Measurements from ENCODE around the gene DPF3.

The DPF3 gene

DNA sequence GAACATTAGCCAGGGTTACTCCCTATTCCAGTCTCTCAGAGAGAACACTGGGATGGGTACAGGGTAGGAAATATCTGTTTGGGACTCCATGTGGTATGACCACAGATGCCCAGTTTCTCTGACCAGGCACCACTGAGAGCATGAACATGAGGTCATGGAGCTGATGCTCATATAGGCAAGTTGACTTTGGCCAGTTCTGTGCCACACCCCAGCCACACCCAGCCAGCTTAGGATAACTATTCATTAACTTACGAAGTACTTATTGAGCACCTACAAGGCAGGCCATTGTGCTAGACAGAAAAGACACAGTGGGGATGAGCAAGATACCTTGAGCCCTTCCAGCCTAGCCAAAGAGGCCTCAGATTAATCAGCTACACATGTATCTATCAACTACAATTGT lies 262.5 kb downstream of the DPF3 start:
- H3K4me2 ChIP-seq (ENCODE audit: low read depth, low read length, poor library complexity, severe bottlenecking) = no peak overlapping the region
- no peak overlapping the region for H3K9ac ChIP-seq (ENCODE audit: low read length)
- no peaks in the 10 kb centered on the region for H4K20me1 ChIP-seq (ENCODE audit: low read depth, low read length)
- no peak overlapping the region for H3K27ac ChIP-seq (ENCODE audit: low read depth, low read length)
- H3K4me3 ChIP-seq (ENCODE audit: insufficient read depth, low read length, poor library complexity, severe bottlenecking) = no peak overlapping the region
- H2AFZ ChIP-seq (ENCODE audit: low read depth, low read length, severe bottlenecking) = no peak overlapping the region
- no peaks in the 10 kb centered on the region for H3K27me3 ChIP-seq (ENCODE audit: low read length)
- peaks cover 6% of the 10 kb centered on the region for H3K36me3 ChIP-seq (ENCODE audit: low read length)
- H3K9me2 ChIP-seq (replicated peaks; ENCODE audit: insufficient read depth, low read length) = no peaks in the 10 kb centered on the region
- no peaks in the 10 kb centered on the region for H3F3A ChIP-seq (ENCODE audit: insufficient read depth)
- peaks cover 6% of the 10 kb centered on the region; the same call in 1 of the 2 replicates for H3K9me3 ChIP-seq (ENCODE audit: insufficient read depth, low read length)
- no peak for TF ChIP-seq EZH2phosphoT487 (conservative IDR thresholded peaks at IDR 0.05; ENCODE audit: low read length)
- TF ChIP-seq, protein P1, sequence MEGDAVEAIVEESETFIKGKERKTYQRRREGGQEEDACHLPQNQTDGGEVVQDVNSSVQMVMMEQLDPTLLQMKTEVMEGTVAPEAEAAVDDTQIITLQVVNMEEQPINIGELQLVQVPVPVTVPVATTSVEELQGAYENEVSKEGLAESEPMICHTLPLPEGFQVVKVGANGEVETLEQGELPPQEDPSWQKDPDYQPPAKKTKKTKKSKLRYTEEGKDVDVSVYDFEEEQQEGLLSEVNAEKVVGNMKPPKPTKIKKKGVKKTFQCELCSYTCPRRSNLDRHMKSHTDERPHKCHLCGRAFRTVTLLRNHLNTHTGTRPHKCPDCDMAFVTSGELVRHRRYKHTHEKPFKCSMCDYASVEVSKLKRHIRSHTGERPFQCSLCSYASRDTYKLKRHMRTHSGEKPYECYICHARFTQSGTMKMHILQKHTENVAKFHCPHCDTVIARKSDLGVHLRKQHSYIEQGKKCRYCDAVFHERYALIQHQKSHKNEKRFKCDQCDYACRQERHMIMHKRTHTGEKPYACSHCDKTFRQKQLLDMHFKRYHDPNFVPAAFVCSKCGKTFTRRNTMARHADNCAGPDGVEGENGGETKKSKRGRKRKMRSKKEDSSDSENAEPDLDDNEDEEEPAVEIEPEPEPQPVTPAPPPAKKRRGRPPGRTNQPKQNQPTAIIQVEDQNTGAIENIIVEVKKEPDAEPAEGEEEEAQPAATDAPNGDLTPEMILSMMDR (IDR thresholded peaks at IDR 0.05; ENCODE audit: insufficient read depth, low read length, poor library complexity, severe bottlenecking) = no peak
- no peaks in the 10 kb centered on the region for H3K79me2 ChIP-seq (ENCODE audit: insufficient read depth, low read length)

- TF ChIP-seq EZH2phosphoT487 (conservative IDR thresholded peaks at IDR 0.05; ENCODE audit: low read length) = no peak
- TF ChIP-seq, protein P1 (IDR thresholded peaks at IDR 0.05; ENCODE audit: insufficient read depth, low read length, poor library complexity, severe bottlenecking) = no peak
- H3K4me2 ChIP-seq (ENCODE audit: low read depth, low read length, poor library complexity, severe bottlenecking) = no peak overlapping the region
- H3F3A ChIP-seq (ENCODE audit: insufficient read depth) = no peaks in the 10 kb centered on the region
- no peak overlapping the region for H3K9ac ChIP-seq (ENCODE audit: low read length)
- H4K20me1 ChIP-seq (ENCODE audit: low read depth, low read length) = no peaks in the 10 kb centered on the region
- H3K79me2 ChIP-seq (ENCODE audit: insufficient read depth, low read length) = no peaks in the 10 kb centered on the region
- no peak overlapping the region for H3K27ac ChIP-seq (ENCODE audit: low read depth, low read length)
- peaks cover 6% of the 10 kb centered on the region for H3K36me3 ChIP-seq (ENCODE audit: low read length)
- H3K9me2 ChIP-seq (replicated peaks; ENCODE audit: insufficient read depth, low read length) = no peaks in the 10 kb centered on the region
- H2AFZ ChIP-seq (ENCODE audit: low read depth, low read length, severe bottlenecking) = no peak overlapping the region
- no peaks in the 10 kb centered on the region for H3K27me3 ChIP-seq (ENCODE audit: low read length)
- H3K9me3 ChIP-seq (ENCODE audit: insufficient read depth, low read length) = peaks cover 6% of the 10 kb centered on the region; the same call in 1 of the 2 replicates
- H3K4me3 ChIP-seq (ENCODE audit: insufficient read depth, low read length, poor library complexity, severe bottlenecking) = no peak overlapping the region
These were observed 263.5 kb downstream of the DPF3 start for GRCh38 chr14:72630374-72630773.

GRCh38 chr14:72629534-72629933 lies 264.4 kb downstream of the DPF3 start:
- Histone ChIP-seq H4K20me1 (ENCODE audit: low read depth, low read length) (no peaks in the 10 kb centered on the region), H3K79me2 (ENCODE audit: insufficient read depth, low read length) (no peaks in the 10 kb centered on the region), H3K27ac (ENCODE audit: low read depth, low read length) (no peak overlapping the region), H3K9me3 (ENCODE audit: insufficient read depth, low read length) (peaks cover 6% of the 10 kb centered on the region; the same call in 1 of the 2 replicates), H3K9ac (ENCODE audit: low read length) (no peak overlapping the region), H3K36me3 (ENCODE audit: low read length) (peaks cover 6% of the 10 kb centered on the region), H3K27me3 (ENCODE audit: low read length) (no peaks in the 10 kb centered on the region), H3F3A (ENCODE audit: insufficient read depth) (no peaks in the 10 kb centered on the region), H2AFZ (ENCODE audit: low read depth, low read length, severe bottlenecking) (no peak overlapping the region), H3K4me2 (ENCODE audit: low read depth, low read length, poor library complexity, severe bottlenecking) (no peak overlapping the region), H3K4me3 (ENCODE audit: insufficient read depth, low read length, poor library complexity, severe bottlenecking) (no peak overlapping the region), H3K9me2 (replicated peaks; ENCODE audit: insufficient read depth, low read length) (no peaks in the 10 kb centered on the region)
- TF ChIP-seq EZH2phosphoT487 (conservative IDR thresholded peaks at IDR 0.05; ENCODE audit: low read length) = no peak

DNA sequence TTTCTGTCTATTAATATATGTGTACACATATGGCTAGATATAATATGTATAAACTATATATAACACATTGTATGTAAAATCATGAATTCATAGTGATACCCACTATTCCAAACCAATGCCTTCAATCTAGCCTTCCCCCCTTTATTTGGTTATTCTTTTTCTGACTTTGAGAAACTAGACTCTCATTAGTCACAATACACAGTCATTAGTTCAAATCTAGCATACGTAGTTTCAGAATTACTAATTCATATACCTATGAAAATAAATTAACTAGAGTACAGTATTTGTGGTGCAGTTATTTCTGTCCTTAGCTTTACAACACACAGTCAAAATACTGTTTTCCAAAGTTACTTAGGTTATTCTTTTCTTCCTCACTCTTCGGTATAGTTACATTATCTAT lies 268.2 kb downstream of the DPF3 start:
- no peaks in the 10 kb centered on the region for H3K27me3 ChIP-seq (ENCODE audit: low read length)
- no peak overlapping the region for H3K4me3 ChIP-seq (ENCODE audit: insufficient read depth, low read length, poor library complexity, severe bottlenecking)
- H3K9me2 ChIP-seq (replicated peaks; ENCODE audit: insufficient read depth, low read length) = no peaks in the 10 kb centered on the region
- H4K20me1 ChIP-seq (ENCODE audit: low read depth, low read length) = no peaks in the 10 kb centered on the region
- peaks cover 6% of the 10 kb centered on the region; the same call in 1 of the 2 replicates for H3K9me3 ChIP-seq (ENCODE audit: insufficient read depth, low read length)
- no peaks in the 10 kb centered on the region for H3K79me2 ChIP-seq (ENCODE audit: insufficient read depth, low read length)
- H3K4me2 ChIP-seq (ENCODE audit: low read depth, low read length, poor library complexity, severe bottlenecking) = no peak overlapping the region
- no peak overlapping the region for H3K27ac ChIP-seq (ENCODE audit: low read depth, low read length)
- H3K9ac ChIP-seq (ENCODE audit: low read length) = no peak overlapping the region
- peaks cover 6% of the 10 kb centered on the region for H3K36me3 ChIP-seq (ENCODE audit: low read length)
- no peak for TF ChIP-seq EZH2phosphoT487 (conservative IDR thresholded peaks at IDR 0.05; ENCODE audit: low read length)
- TF ChIP-seq, protein P1 (IDR thresholded peaks at IDR 0.05; ENCODE audit: insufficient read depth, low read length, poor library complexity, severe bottlenecking) = no peak
- H2AFZ ChIP-seq (ENCODE audit: low read depth, low read length, severe bottlenecking) = no peak overlapping the region
- no peaks in the 10 kb centered on the region for H3F3A ChIP-seq (ENCODE audit: insufficient read depth)
